ENCODE measurements around the gene PPP2R5D.
A peak's percentile ranks its signal among the peaks of the same experiment; 100 is the strongest.

The PPP2R5D gene

DNA sequence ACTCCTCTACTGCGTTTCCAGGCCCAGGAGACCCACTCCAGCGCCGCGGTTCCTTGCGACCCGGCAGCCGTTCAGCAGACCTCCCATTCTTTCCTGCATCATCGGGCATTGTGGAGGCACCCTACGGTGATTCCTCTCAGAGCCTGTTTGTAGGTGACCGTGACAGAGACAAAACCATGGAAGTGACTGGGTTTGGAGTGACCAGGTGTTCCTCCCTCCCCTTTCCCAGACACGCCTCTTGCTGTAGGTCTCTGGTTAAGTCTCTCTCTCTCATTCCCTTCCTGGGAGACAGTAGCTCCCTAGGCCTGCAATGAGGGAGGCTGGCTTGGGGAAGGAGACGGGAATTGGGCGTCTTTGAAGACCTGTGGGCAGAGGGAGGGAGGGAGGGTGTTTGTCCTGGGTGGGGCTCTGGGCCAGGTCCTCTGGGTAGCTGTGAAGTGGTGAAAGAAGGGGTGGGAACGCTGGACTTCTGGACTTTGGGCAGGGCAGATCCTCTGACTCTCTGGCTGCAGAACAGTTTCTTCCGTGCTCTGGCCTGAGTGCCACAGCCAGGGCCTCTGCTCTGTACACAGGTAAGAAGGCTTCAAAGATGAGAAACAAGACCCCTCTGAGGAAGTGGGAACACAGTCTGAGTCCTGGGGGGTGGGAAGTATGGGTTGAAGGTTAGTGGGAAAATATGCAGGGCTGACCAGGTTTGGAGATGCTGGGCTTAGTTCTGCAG is 75.8 kb downstream of the PPP2R5D start:
- Histone ChIP-seq H3K79me2 (ENCODE audit: insufficient read depth, low read length) (peaks cover 12% of the 10 kb centered on the region), H3K36me3 (ENCODE audit: insufficient read depth, low read length) (peaks cover 16% of the 10 kb centered on the region), H4K20me1 (ENCODE audit: insufficient read depth, low read length) (no peaks in the 10 kb centered on the region), H3K4me2 (ENCODE audit: low read length) (peak overlapping the region; percentile 100), H3K27ac (ENCODE audit: low read depth, low read length, poor library complexity, severe bottlenecking) (peak overlapping the region; percentile 63), H3K9me3 (ENCODE audit: low read length) (no peaks in the 10 kb centered on the region), H3K9me2 (ENCODE audit: low read depth, low read length) (no peaks in the 10 kb centered on the region), H3F3A (ENCODE audit: insufficient read depth, low read length) (no peaks in the 10 kb centered on the region), H3K27me3 (ENCODE audit: insufficient read depth, low read length) (no peaks in the 10 kb centered on the region), H3K4me1 (ENCODE audit: insufficient read depth, low read length, severe bottlenecking) (peaks cover 20% of the 10 kb centered on the region), H2AFZ (ENCODE audit: low read length) (no peak overlapping the region), H3K4me3 (ENCODE audit: low read depth, low read length, poor library complexity, severe bottlenecking) (peak overlapping the region; percentile 96), H3K9ac (ENCODE audit: low read length) (peak overlapping the region; percentile 97)
- TF ChIP-seq EZH2 (IDR thresholded peaks at IDR 0.05; ENCODE audit: borderline replicate concordance, low read length), result no peak

DNA sequence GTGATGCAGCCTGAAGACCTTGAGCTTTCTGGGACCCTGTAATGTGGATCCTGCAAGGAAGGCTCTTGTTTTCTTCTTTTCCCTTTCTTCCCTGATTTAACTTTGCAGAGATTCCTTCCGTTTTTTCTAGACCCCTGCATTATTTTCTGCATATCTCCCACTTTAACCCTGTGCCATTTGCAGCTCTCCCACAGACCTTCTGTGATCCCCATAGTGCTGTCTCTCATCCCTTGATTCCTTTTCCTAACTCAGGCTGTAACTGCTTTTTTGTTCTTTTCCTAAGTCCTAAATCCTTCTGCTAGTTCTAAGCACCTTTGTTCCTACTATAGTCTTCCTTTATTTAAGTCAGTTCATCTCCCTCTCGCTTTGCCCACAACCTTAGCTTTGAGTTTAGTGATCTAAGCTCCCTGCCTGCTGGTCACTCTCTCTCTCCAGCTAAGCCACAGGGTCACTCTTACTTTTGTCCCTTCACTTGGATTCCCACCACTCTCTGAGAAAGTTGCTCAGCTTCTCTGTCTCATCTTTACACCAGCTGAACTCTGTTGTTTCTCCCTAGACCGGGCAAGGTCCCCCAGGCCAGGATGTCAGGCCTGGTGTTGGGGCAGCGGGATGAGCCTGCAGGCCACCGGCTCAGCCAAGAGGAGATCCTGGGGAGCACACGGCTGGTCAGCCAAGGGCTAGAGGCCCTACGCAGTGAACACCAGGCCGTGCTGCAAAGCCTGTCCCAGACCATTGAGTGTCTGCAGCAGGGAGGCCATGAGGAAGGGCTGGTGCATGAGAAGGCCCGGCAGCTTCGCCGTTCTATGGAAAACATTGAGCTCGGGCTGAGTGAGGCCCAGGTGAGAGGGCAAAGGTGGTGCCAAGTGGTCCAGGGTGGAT is 76.6 kb downstream of the PPP2R5D start:
- H3K4me3 ChIP-seq (ENCODE audit: low read depth, low read length, poor library complexity, severe bottlenecking), result peak overlapping the region; percentile 96
- no peak overlapping the region for H3K27ac ChIP-seq (ENCODE audit: low read depth, low read length, poor library complexity, severe bottlenecking)
- no peaks in the 10 kb centered on the region for H4K20me1 ChIP-seq (ENCODE audit: insufficient read depth, low read length)
- no peaks in the 10 kb centered on the region for H3K9me2 ChIP-seq (ENCODE audit: low read depth, low read length)
- peak overlapping the region; percentile 100; the same call in 1 of the 2 replicates for H3K4me2 ChIP-seq (ENCODE audit: low read length)
- TF ChIP-seq, protein P1, sequence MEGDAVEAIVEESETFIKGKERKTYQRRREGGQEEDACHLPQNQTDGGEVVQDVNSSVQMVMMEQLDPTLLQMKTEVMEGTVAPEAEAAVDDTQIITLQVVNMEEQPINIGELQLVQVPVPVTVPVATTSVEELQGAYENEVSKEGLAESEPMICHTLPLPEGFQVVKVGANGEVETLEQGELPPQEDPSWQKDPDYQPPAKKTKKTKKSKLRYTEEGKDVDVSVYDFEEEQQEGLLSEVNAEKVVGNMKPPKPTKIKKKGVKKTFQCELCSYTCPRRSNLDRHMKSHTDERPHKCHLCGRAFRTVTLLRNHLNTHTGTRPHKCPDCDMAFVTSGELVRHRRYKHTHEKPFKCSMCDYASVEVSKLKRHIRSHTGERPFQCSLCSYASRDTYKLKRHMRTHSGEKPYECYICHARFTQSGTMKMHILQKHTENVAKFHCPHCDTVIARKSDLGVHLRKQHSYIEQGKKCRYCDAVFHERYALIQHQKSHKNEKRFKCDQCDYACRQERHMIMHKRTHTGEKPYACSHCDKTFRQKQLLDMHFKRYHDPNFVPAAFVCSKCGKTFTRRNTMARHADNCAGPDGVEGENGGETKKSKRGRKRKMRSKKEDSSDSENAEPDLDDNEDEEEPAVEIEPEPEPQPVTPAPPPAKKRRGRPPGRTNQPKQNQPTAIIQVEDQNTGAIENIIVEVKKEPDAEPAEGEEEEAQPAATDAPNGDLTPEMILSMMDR (IDR thresholded peaks at IDR 0.05; ENCODE audit: low read length), result no peak
- TF ChIP-seq EZH2 (IDR thresholded peaks at IDR 0.05; ENCODE audit: borderline replicate concordance, low read length), result no peak
- peak overlapping the region; percentile 97; the same call in 1 of the 2 replicates for H3K9ac ChIP-seq (ENCODE audit: low read length)
- H3F3A ChIP-seq (ENCODE audit: insufficient read depth, low read length), result no peaks in the 10 kb centered on the region
- H3K9me3 ChIP-seq (ENCODE audit: low read length), result no peaks in the 10 kb centered on the region
- H2AFZ ChIP-seq (ENCODE audit: low read length), result no peak overlapping the region
- H3K4me1 ChIP-seq (ENCODE audit: insufficient read depth, low read length, severe bottlenecking), result peaks cover 20% of the 10 kb centered on the region
- no peaks in the 10 kb centered on the region for H3K27me3 ChIP-seq (ENCODE audit: insufficient read depth, low read length)
- peaks cover 8% of the 10 kb centered on the region; the same call in 1 of the 2 replicates for H3K36me3 ChIP-seq (ENCODE audit: insufficient read depth, low read length)
- H3K79me2 ChIP-seq (ENCODE audit: insufficient read depth, low read length), result peaks cover 12% of the 10 kb centered on the region

DNA sequence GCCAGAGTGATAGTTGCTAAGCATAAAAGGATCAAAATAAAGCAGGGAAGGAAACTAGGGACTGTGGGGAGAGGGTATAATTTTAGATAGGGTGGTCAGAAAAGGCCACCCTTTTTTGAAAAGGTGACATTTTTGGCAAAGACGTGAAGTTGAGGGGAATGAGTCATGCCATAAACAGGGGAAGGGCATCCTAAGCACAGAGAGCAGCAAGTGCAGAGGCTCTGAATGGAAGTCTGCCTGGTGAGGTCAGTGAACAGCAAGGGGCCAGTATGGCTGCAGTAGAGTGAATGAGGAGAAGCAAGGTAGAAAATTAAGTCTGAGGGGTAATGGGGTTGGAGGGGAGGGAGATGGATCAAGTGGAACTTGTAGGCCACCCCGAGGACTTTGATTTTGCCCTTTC is 77.5 kb downstream of the PPP2R5D start:
- Histone ChIP-seq H3K27me3 (ENCODE audit: insufficient read depth, low read length) (no peaks in the 10 kb centered on the region), H2AFZ (ENCODE audit: low read length) (no peak overlapping the region), H3K36me3 (ENCODE audit: insufficient read depth, low read length) (peaks cover 5% of the 10 kb centered on the region; the same call in 1 of the 2 replicates), H3K79me2 (ENCODE audit: insufficient read depth, low read length) (peaks cover 12% of the 10 kb centered on the region), H3K9me2 (ENCODE audit: low read depth, low read length) (no peaks in the 10 kb centered on the region), H3K4me2 (ENCODE audit: low read length) (no peak overlapping the region), H3K27ac (ENCODE audit: low read depth, low read length, poor library complexity, severe bottlenecking) (no peak overlapping the region), H3K9me3 (ENCODE audit: low read length) (no peaks in the 10 kb centered on the region), H3K9ac (ENCODE audit: low read length) (no peak overlapping the region), H4K20me1 (ENCODE audit: insufficient read depth, low read length) (no peaks in the 10 kb centered on the region), H3K4me3 (ENCODE audit: low read depth, low read length, poor library complexity, severe bottlenecking) (no peak overlapping the region), H3K4me1 (ENCODE audit: insufficient read depth, low read length, severe bottlenecking) (peaks cover 20% of the 10 kb centered on the region), H3F3A (ENCODE audit: insufficient read depth, low read length) (no peaks in the 10 kb centered on the region)
- TF ChIP-seq, protein P1 (IDR thresholded peaks at IDR 0.05; ENCODE audit: low read length), result no peak
- TF ChIP-seq EZH2 (IDR thresholded peaks at IDR 0.05; ENCODE audit: borderline replicate concordance, low read length), result no peak

All from OCI-LY1 (cell line).